ENCODE measurements around the gene ARIH1.

- TF ChIP-seq CTCF (conservative IDR thresholded peaks at IDR 0.05; ENCODE audit: low read depth, low read length) (no peak), EZH2 (IDR thresholded peaks at IDR 0.05; ENCODE audit: borderline replicate concordance, low read depth, low read length, poor library complexity, severe bottlenecking) (no peak)
Observed at GRCh38 chr15:72475674-72476073, 1.5 kb downstream of the ARIH1 start.

All from A673 (cell line).